HUES48 (cell line): ENCODE results near the gene PRM2.

Source experiments
- H3K27ac ChIP-seq: one replicate; pipeline ENCODE4 v1.7.0; 2013; ENCODE audit warnings: low read depth, low read length, inconsistent platforms
- H3K27me3 ChIP-seq: 2 replicates; pipeline ENCODE4 v1.6.1; 2013; ENCODE audit warnings: mild to moderate bottlenecking, low read length; ENCODE audit not compliant: control insufficient read depth, insufficient read depth
- H3K36me3 ChIP-seq: 2 replicates; pipeline ENCODE4 v1.6.1; 2013; ENCODE audit warnings: low read length; ENCODE audit not compliant: control insufficient read depth, insufficient read depth
- H3K4me1 ChIP-seq: 2 replicates; pipeline ENCODE4 v1.6.1; 2013; ENCODE audit warnings: mild to moderate bottlenecking, low read length; ENCODE audit not compliant: control insufficient read depth, insufficient read depth
- H3K4me3 ChIP-seq: 2 replicates; pipeline ENCODE4 v1.5.1; 2013; ENCODE audit warnings: mild to moderate bottlenecking, low read depth, low read length
- H3K9ac ChIP-seq: 2 replicates; pipeline ENCODE4 v1.6.1; 2013; ENCODE audit warnings: mild to moderate bottlenecking, low read depth, low read length, moderate library complexity
- H3K9me3 ChIP-seq: 2 replicates; pipeline ENCODE4 v1.6.1; 2013; ENCODE audit warnings: low read length; ENCODE audit not compliant: control insufficient read depth, insufficient read depth

PRM2 gene

DNA sequence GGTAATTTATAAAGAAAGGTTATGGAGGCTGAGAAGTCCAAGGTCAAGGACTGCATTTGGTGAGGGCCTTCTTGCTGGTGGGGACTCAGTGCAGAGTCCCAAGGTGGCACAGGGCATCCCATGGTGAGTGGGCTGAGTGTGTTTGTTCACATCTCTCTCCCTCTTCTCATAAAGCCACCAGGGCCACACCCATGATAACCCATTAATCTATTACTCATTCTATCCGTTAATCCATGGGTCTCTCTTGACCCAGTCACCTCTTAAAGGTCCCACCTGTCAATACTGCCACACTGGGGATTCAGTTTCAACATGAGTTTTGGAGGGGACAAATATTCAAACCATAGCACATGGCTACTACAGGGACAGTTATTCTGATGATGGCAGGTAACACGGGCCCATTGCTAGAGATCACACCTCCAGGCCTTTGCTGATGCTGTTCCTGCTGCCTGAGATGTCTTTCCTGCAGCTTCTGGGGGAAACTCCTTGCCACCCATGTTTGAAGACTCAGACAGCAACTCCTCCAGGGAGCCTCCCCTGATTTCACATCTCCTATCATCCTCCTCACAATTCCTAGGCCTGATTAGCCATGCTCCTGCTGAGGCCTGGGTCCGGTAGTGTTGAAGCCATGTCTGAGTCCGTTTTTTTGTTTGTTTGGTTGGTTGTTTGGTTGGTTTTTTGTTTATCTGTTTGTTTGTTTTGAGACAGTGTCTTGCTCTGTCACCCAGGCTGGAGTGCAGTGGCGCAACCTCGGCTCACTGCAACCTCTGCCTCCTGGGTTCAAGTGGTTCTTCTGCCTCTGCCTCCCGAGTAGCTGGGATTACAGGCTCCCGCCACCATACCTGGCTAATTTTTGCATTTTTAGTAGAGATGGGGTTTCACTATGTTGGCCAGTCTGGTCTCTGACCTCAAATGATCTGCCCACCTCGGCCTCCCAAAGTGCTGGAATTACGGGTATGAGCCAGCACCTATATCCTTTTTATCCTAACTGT is 36.3 kb downstream of the PRM2 start:
- H3K27me3 ChIP-seq = no peaks in the 10 kb centered on the region
- no peak overlapping the region for H3K27ac ChIP-seq
- no peak overlapping the region for H3K9ac ChIP-seq
- no peaks in the 10 kb centered on the region for H3K36me3 ChIP-seq
- H3K4me3 ChIP-seq = no peak overlapping the region
- H3K9me3 ChIP-seq = no peaks in the 10 kb centered on the region
- H3K4me1 ChIP-seq = no peaks in the 10 kb centered on the region

DNA sequence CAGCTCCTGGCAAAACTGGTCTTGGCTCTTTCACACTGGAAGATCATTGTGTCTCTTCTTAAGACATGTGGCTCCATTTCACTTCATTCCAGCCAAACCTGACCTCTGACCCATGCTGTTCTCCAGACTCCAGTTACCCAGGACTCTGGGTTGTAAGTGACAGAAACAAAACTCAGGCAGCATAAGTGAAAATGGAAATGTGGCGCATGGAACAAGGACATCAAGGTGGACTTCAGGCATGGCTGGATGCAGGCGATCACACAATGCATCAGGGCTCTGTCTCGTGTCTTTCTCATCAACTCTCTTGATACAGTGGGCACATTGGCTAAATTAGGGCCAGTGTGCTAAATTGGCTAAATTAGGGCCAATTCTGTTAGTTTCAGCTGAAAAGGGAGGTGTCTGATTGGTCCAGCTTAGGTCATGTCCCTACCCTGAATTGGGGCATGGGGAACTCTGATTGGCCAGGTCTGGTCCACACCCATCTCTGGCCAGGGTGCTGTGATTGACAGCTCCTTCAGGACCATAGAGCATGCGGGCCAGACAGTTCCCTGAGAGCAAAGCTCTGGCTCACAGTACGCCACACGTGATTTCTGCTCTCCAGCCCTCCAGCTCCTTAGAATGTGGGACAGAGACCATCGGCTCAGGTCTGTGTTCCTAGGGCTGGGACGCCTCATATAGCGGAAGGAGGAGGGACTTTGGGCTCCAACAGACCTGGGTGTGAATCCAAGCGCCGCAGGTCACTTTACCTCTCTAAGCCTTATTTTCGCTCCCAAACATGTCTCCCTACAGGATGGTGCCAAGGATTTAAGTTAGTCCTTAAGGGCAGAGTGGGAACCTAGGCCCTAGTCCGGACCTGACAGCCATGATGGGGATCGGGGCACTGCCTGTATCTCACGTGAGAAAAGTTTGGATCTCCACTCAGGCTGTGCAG is 37.7 kb downstream of the PRM2 start:
- Histone ChIP-seq H3K4me1 (no peaks in the 10 kb centered on the region), H3K4me3 (no peak overlapping the region)

GRCh38 chr16:11236461-11237254 is 39.6 kb downstream of the PRM2 start:
- H3K4me1 ChIP-seq = 0 out of 2 replicates have a peak, but pooled peaks cover 6% of the 10 kb centered on the region
- H3K36me3 ChIP-seq = no peaks in the 10 kb centered on the region
- H3K4me3 ChIP-seq = no peak overlapping the region
- H3K27ac ChIP-seq = no peak overlapping the region
- H3K9me3 ChIP-seq = no peaks in the 10 kb centered on the region
- peaks cover 2% of the 10 kb centered on the region; the same call in 1 of the 2 replicates for H3K27me3 ChIP-seq
- H3K9ac ChIP-seq = no peak overlapping the region

More for the DNA sequence above, 37.7 kb downstream of the PRM2 start:
- no peaks in the 10 kb centered on the region for H3K36me3 ChIP-seq
- no peaks in the 10 kb centered on the region for H3K27me3 ChIP-seq
- H3K27ac ChIP-seq = no peak overlapping the region
- H3K9ac ChIP-seq = no peak overlapping the region
- H3K9me3 ChIP-seq = no peaks in the 10 kb centered on the region

DNA sequence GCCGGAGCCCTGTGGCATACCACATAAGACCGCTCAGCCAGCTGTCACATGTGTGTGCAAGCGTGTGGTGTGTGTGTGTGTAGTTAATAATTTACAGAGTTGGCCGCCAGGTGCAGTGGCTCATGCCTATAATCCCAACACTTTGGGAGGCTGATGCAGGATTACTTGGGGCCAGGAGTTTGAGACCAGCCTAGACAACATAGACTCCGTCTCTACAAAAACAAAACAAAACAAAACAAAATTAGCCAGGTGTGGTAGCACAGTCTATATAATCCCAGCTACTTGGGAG is 40.6 kb downstream of the PRM2 start:
- no peak overlapping the region for H3K9ac ChIP-seq
- H3K27me3 ChIP-seq = peaks cover 4% of the 10 kb centered on the region; the same call in 1 of the 2 replicates
- H3K36me3 ChIP-seq = no peaks in the 10 kb centered on the region
- H3K4me1 ChIP-seq = 0 out of 2 replicates have a peak, but pooled peaks cover 6% of the 10 kb centered on the region
- H3K9me3 ChIP-seq = no peaks in the 10 kb centered on the region
- H3K27ac ChIP-seq = no peak overlapping the region
- no peak overlapping the region for H3K4me3 ChIP-seq

DNA sequence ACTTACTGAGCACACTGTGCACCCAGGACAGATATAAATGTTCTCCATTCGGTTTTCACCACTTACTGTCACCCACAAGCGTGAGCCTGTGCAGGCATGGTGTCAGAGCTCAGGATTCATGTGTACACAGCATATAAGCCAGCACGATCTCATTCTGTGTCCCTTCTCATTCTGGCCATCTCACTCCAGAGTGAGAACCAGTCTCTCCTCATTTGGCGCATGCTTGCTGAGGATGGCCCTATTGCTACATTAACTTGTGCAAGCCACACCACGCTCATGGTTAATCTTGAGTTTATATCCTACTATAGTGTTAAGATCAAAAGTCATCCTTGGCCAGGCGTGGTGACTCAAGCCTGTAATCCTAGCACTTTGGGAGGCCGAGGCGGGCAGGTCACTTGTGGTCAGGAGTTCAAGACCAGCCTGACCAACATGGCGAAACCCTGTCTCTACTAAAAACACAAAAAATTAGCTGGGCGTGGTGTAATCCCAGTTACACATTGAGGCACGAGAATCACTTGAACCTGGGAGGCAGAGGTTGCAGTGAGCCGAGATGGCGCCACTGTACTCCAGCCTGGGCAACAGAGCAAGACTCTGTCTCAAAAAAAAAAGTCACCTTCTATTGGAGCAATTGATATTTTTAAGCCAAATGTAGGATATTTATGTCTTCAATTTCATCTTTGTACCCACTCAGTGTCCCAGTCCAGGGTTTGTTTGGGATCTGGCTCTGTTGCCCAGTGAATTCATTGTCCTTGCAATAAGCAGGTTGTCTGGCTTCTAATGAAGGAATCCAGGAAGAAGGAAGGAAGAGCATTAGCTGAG is 41.2 kb downstream of the PRM2 start:
- Histone ChIP-seq H3K9me3 (no peaks in the 10 kb centered on the region), H3K27ac (no peak overlapping the region), H3K9ac (no peak overlapping the region), H3K27me3 (peaks cover 4% of the 10 kb centered on the region; the same call in 1 of the 2 replicates), H3K4me1 (0 out of 2 replicates have a peak, but pooled peaks cover 6% of the 10 kb centered on the region), H3K4me3 (no peak overlapping the region), H3K36me3 (no peaks in the 10 kb centered on the region)

GRCh38 chr16:11233727-11234376 is 42.4 kb downstream of the PRM2 start:
- Histone ChIP-seq H3K4me1 (0 out of 2 replicates have a peak, but pooled peaks cover 6% of the 10 kb centered on the region), H3K27me3 (peaks cover 4% of the 10 kb centered on the region; the same call in 1 of the 2 replicates), H3K36me3 (no peaks in the 10 kb centered on the region), H3K27ac (no peak overlapping the region), H3K4me3 (no peak overlapping the region), H3K9me3 (no peaks in the 10 kb centered on the region), H3K9ac (no peak overlapping the region)

DNA sequence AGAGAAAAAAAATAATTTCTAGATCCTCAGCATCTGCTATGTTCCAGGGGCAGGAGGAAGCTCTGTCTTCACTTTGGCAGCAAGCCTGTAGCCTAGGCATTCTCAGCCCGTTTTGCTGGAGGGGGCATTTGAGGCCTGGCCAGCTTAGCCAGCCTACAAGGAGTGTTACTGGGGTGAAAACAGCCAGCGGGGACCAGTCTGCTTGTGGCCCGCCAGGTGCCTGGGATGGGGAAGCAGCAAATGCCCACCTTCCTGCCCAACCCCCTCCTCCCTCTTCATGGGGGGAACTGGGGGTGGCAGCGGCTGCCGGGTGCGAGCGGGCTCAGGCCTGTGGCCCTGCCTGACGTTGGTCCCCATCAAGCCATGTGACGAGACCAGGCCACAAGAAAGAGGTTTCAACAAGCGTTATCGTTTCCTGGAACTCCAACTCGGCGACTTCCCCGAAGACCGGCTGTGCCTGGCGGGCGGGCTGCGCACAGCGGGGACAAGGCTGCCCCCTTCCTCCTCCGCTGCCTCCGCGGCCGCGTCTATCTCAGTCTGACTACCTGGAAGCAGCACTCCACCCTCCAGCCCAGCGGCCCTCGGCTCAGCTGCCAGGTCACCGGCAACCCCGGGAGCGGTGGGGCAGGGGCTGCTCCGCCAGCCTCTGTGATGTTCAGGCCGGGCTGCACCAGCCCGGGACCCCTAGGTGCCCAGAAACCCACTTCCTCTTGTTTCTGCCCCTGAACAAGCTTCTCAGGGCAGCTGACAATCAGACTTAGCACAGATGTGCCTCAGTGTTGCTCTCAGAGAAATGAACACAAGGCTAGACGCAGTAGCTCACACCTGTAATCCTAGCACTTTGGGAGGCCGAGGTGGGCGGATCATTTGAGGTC is 43.2 kb downstream of the PRM2 start:
- Histone ChIP-seq H3K27ac (no peak overlapping the region), H3K9ac (no peak overlapping the region), H3K9me3 (no peaks in the 10 kb centered on the region), H3K4me3 (no peak overlapping the region), H3K36me3 (no peaks in the 10 kb centered on the region), H3K27me3 (peaks cover 4% of the 10 kb centered on the region; the same call in 1 of the 2 replicates), H3K4me1 (0 out of 2 replicates have a peak, but pooled peaks cover 6% of the 10 kb centered on the region)

DNA sequence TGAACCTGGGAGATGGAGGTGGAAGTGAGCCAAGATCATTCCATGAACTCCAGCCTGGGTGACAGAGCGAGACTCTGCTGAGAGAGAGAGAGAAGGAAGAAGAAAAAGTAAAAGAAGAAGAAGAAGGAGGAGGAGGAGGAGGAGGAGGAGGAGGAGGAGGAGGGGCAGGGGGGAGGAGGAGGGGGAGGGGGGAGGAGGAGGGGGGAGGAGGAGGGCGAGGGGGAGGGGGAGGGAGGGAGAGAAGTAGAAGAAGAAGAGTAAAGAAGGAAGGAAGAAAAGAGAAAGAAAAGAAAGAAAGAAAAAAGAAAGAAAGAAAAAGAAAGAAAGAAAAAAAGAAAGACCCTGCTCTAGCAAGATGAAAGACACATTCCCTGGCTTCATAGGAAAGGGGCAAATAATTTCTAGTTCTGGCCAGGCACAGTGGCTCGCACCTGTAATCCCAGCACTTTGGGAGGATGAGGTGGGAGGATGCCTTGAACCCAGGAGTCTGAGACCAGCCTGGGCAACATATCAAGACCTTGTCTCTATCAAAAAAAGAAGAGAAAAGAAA is 43.9 kb downstream of the PRM2 start:
- Histone ChIP-seq H3K4me1 (0 out of 2 replicates have a peak, but pooled peaks cover 6% of the 10 kb centered on the region), H3K9ac (no peak overlapping the region), H3K27me3 (peaks cover 4% of the 10 kb centered on the region; the same call in 1 of the 2 replicates), H3K36me3 (no peaks in the 10 kb centered on the region), H3K4me3 (no peak overlapping the region), H3K9me3 (no peaks in the 10 kb centered on the region), H3K27ac (no peak overlapping the region)
